Coronary artery (tissue), 2 donors: ENCODE data around the gene SASH3.
A peak's percentile ranks its signal among the peaks of the same experiment; 100 is the strongest.

Source experiments
- DNase-seq: peaks from one replicate; pipeline ENCODE4 v3.0.0-alpha.2; 2017; ENCODE audit warnings: low spot score
- H3K27ac ChIP-seq, 2 donors: fragments of 200-600 bp; sonication (generic); one replicate each; pipeline ENCODE4 v1.5.1; 2016 to 2019
- H3K4me3 ChIP-seq: fragments of 200-600 bp; sonication (generic); 2 replicates; pipeline ENCODE4 v1.5.1; 2016; ENCODE audit warnings: mild to moderate bottlenecking, moderate library complexity
- CTCF ChIP-seq: fragments of 200-600 bp; sonication (generic); IDR thresholded peaks from one replicate; pipeline ENCODE4 v1.5.1; 2019; ENCODE audit warnings: antibody characterized with exemption

The SASH3 gene

GRCh38 chrX:129842510-129843208 is 62.9 kb downstream of the SASH3 start:
- no peak for DNase-seq
- peak overlapping the region; percentile 54 to 59 for H3K27ac ChIP-seq
- TF ChIP-seq CTCF, result no peak
- peak overlapping the region; percentile 76 for H3K4me3 ChIP-seq

GRCh38 chrX:129843209-129843458 is 63.4 kb downstream of the SASH3 start:
- Histone ChIP-seq H3K4me3 (peak overlapping the region; percentile 76), H3K27ac (peak overlapping the region; percentile 54 to 63)
- no peak for TF ChIP-seq CTCF
- peak; percentile 74 for DNase-seq

- Histone ChIP-seq H3K27ac (peak within 1 kb of the TSS; percentile 54 to 63), H3K4me3 (peak within 1 kb of the TSS; percentile 76)
- peak; percentile 90 for DNase-seq
- TF ChIP-seq CTCF, result no peak
Measured at GRCh38 chrX:129843459-129844306, 63.9 kb downstream of the SASH3 start, which contains the start of gene ZDHHC9. Gene ZDHHC9, minus strand, starts transcription at chrX:129843886. Its CDS starts 1,941 bp downstream, at chrX:129841945.
